ENCODE data around the gene SP4.

GRCh38 chr7:21547501-21547900 lies 119.6 kb downstream of the SP4 start:
- no peak for TF ChIP-seq CTCF (IDR thresholded peaks at IDR 0.05)
- TF ChIP-seq POLR2AphosphoS5 (IDR thresholded peaks at IDR 0.05), result no peak

All from prostate gland (tissue), 2 donors.